HL-60 (cell line): ENCODE data around the gene PRICKLE2.

Experiments
- DNase-seq, 2 experiments: peaks; one replicate each; pipeline ENCODE4 v3.0.0-alpha.2; 2010 to 2020; ENCODE audit warnings: low read depth in 1 of 2, low spot score in 1 of 2
- H3K27ac ChIP-seq: fragments of 250-450 bp; sonication (Bioruptor Pico); replicated peaks from 2 replicates; pipeline ENCODE4 v1.5.1; 2020; ENCODE audit warnings: mild to moderate bottlenecking, moderate library complexity
- H3K27me3 ChIP-seq: fragments of 250-450 bp; sonication (Bioruptor Pico); 2 replicates; pipeline ENCODE4 v1.5.1; 2021; ENCODE audit warnings: mild to moderate bottlenecking, moderate library complexity; ENCODE audit not compliant: insufficient read depth, poor library complexity, severe bottlenecking
- H3K4me3 ChIP-seq: replicated peaks from 2 replicates; pipeline ENCODE4 v1.5.1; 2011; ENCODE audit warnings: mild to moderate bottlenecking, control low read depth, low read length; ENCODE audit not compliant: insufficient read depth
- CTCF ChIP-seq: IDR thresholded peaks from one replicate; pipeline ENCODE4 v1.5.1; 2011; ENCODE audit warnings: low read length, control low read depth, inconsistent platforms; ENCODE audit not compliant: insufficient read depth
- GABPA ChIP-seq: IDR thresholded peaks from 2 replicates; pipeline ENCODE4 v1.6.1; 2012; ENCODE audit warnings: low read depth
- POLR2AphosphoS5 ChIP-seq: IDR thresholded peaks from 2 replicates; pipeline ENCODE4 v1.6.1; 2012; ENCODE audit warnings: low read depth
- REST ChIP-seq: IDR thresholded peaks from 2 replicates; pipeline ENCODE4 v1.6.1; 2012; ENCODE audit warnings: low read depth; ENCODE audit not compliant: insufficient replicate concordance
- SPI1 ChIP-seq: IDR thresholded peaks from 2 replicates; pipeline ENCODE4 v1.6.1; 2012; ENCODE audit warnings: low read depth, mild to moderate bottlenecking, borderline replicate concordance

Gene PRICKLE2

DNA sequence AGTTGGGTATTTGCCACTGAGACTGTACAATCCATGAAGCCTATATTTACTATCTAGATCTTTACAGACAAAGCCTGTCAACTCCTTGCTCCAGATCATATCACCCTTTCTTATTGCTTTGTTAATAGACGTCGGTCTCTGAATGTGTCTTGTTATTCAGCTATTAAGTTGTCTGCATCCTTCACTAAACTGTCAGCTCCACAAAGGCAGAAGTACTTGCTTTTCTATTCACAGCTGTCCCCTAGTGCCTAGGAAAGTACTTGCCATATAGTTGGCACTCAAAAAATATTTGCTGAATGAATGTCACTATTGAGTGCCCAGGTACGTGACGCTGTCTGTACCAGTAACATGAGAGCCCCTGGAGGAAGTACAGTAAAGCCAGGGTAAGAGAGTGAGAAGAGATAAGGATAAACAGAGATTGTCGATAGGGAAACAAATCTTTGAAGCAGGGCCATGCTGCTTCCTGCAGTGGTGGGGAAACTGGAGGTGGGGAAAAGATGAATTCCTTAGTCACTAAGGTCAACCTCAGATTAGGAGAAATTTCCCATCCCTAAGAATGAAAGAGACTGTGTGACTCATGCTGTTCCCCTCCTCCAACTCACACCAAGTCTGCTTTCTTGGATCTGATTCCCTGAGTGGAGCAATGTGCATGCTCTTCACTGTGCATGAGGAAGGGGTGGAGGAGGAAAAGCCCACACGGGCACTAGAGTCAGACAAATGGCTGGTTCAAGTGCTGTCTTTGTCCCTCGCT is 36.3 kb downstream of the PRICKLE2 start:
- no peak for TF ChIP-seq GABPA
- TF ChIP-seq REST = no peak
- no peak for TF ChIP-seq SPI1
- no peak for TF ChIP-seq POLR2AphosphoS5
- no peak for TF ChIP-seq CTCF
- Histone ChIP-seq H3K27me3 (no peaks in the 10 kb centered on the region), H3K4me3 (no peak overlapping the region), H3K27ac (no peak overlapping the region)
- no peak for DNase-seq

DNA sequence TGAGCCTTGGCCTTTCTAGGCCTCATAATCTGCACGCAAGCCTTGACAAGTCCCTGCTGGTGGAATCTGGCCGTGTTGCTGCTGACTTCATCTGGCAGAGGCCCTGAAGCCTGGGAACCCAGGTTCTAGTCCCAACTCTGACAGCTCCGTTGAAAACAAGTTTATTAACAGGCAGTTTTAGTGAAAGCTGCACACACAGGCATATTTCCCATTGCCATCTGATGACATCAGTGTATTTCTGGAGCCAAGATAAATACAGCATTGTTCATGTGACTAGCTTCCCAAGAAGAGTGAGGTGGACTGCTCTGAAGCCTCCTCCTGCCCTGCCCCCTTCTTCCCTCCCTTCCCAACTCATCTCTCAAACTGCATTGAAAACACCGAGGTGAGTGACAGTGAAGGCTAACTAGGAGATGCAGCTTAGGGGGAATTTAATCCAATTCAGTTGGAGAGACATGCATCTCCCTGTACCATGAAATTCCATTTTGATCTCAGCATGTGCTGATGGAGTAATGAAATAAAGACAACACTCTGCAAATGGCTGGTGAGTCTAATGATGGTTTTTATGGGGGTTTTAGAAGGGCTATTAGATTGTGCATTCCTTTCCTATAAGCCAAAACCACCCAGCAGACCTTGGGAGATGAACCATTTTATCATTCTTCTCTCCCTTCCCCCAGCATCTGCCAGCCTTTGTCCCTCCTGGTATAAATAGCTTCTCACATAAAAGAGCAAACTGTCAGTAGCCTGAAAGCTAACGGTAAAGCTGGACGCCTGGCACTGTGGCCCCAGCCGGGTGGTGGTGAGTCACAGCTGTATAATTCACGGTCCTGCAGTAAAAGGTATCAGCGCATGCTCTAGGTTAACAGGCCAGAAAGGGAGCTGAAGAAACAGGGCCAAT is 38.0 kb downstream of the PRICKLE2 start:
- TF ChIP-seq SPI1 (no peak), REST (no peak), CTCF (no peak), GABPA (no peak), POLR2AphosphoS5 (no peak)
- H3K4me3 ChIP-seq = no peak overlapping the region
- H3K27me3 ChIP-seq = no peaks in the 10 kb centered on the region
- DNase-seq = no peak
- H3K27ac ChIP-seq = no peak overlapping the region

GRCh38 chr3:64186667-64187064 is 38.6 kb downstream of the PRICKLE2 start:
- no peak for DNase-seq
- H3K4me3 ChIP-seq = no peak overlapping the region
- no peaks in the 10 kb centered on the region for H3K27me3 ChIP-seq
- no peak overlapping the region for H3K27ac ChIP-seq
- TF ChIP-seq SPI1 (no peak), CTCF (no peak), POLR2AphosphoS5 (no peak), REST (no peak), GABPA (no peak)
